Keratinocyte (primary cell): Measurements from ENCODE around the gene MTCP1. TPM values are rescaled to one million over a fixed set of nuclear protein-coding genes. Genes with fewer than 3 reads are reported as not detected.

Experiments
- DNase-seq: peaks from one replicate; pipeline ENCODE4 v3.0.0-alpha.2; 2011; ENCODE audit warnings: low read depth, missing footprints, low spot score
- FAIRE-seq: peaks from 2 replicates; lab custom pipeline; 2011; peaks lifted over from hg19 to GRCh38; lab: Jason Lieb, UNC
- H2AFZ ChIP-seq: 2 replicates; pipeline ENCODE4 v1.6.0; 2012; ENCODE audit warnings: low read length, control low read depth, inconsistent platforms; ENCODE audit not compliant: control insufficient read depth
- H3K27ac ChIP-seq: 2 replicates; pipeline ENCODE4 v1.5.1; 2011; ENCODE audit warnings: low read length; ENCODE audit not compliant: control insufficient read depth, insufficient read depth
- H3K27me3 ChIP-seq: 3 replicates; pipeline ENCODE4 v1.6.0; 2011; ENCODE audit warnings: low read length; ENCODE audit not compliant: control insufficient read depth, insufficient read depth; ENCODE audit errors: extremely low read depth
- H3K36me3 ChIP-seq, 2 experiments: 2 replicates in 1 of 2; 3 replicates in 1 of 2; pipeline ENCODE4 v1.5.1; 2011; ENCODE audit warnings: low read length in 2 of 2, mild to moderate bottlenecking in 1 of 2; ENCODE audit not compliant: control insufficient read depth in 2 of 2, insufficient read depth in 2 of 2; ENCODE audit errors: extremely low read depth in 1 of 2
- H3K4me1 ChIP-seq: 3 replicates; pipeline ENCODE4 v1.5.1; 2011; ENCODE audit warnings: low read length; ENCODE audit not compliant: control insufficient read depth, insufficient read depth; ENCODE audit errors: extremely low read depth
- H3K4me2 ChIP-seq: 3 replicates; pipeline ENCODE4 v1.6.0; 2011; ENCODE audit warnings: low read depth, low read length; ENCODE audit not compliant: control insufficient read depth, insufficient read depth; ENCODE audit errors: extremely low read depth
- H3K4me3 ChIP-seq, 3 experiments: fragments of 200-600 bp in 1 of 3; sonication (generic) in 1 of 3; 2 replicates in 2 of 3; 3 replicates in 1 of 3; pipeline ENCODE4 v1.5.1; 2011 to 2016; ENCODE audit warnings: low read length in 3 of 3, mild to moderate bottlenecking in 3 of 3, control low read depth in 2 of 3, inconsistent platforms in 1 of 3, low read depth in 1 of 3, mixed read lengths in 1 of 3, mixed run types in 1 of 3, moderate library complexity in 1 of 3; ENCODE audit not compliant: control insufficient read depth in 2 of 3, insufficient read depth in 2 of 3; ENCODE audit errors: extremely low read depth in 1 of 3
- H3K79me2 ChIP-seq: 2 replicates; pipeline ENCODE4 v1.6.0; 2012; ENCODE audit warnings: low read length; ENCODE audit not compliant: control insufficient read depth, insufficient read depth
- H3K9ac ChIP-seq: 3 replicates; pipeline ENCODE4 v1.6.0; 2011; ENCODE audit warnings: low read length; ENCODE audit not compliant: control insufficient read depth, insufficient read depth; ENCODE audit errors: extremely low read depth
- H3K9me1 ChIP-seq: 3 replicates; pipeline ENCODE4 v1.6.0; 2011; ENCODE audit warnings: low read length; ENCODE audit not compliant: control insufficient read depth, insufficient read depth; ENCODE audit errors: extremely low read depth
- H3K9me3 ChIP-seq: 2 replicates; pipeline ENCODE4 v1.5.1; 2012; ENCODE audit warnings: low read depth, low read length; ENCODE audit not compliant: control insufficient read depth
- H4K20me1 ChIP-seq: 3 replicates; pipeline ENCODE4 v1.6.0; 2011; ENCODE audit warnings: low read length; ENCODE audit not compliant: control insufficient read depth, insufficient read depth; ENCODE audit errors: extremely low read depth
- EZH2 ChIP-seq: IDR thresholded peaks from one replicate; pipeline ENCODE4 v1.6.1; 2012; ENCODE audit warnings: inconsistent platforms, mild to moderate bottlenecking, low read length, moderate library complexity
- dilution Hi-C: fragments of 300-500 bp; cut with MboI; formaldehyde crosslinking; loops from one replicate; pipeline ENCODE4 v1.7.0; 2020; ENCODE audit warnings: low sequenced_read_pairs; ENCODE audit not compliant: extremely low pct_ligation_motif_present
- polyA plus RNA-seq, 5 experiments: library from polyadenylated mRNA; depleted of rRNA in 3 of 5; stranded (reverse) in 3 of 5; stranded (forward) in 1 of 5; unstranded in 1 of 5; fragments of >200 nt; gene quantifications; 1 replicate in 1 of 5; 2 replicates in 3 of 5; 3 replicates in 1 of 5; pipeline versions ENCODE4 v1.2.1 to v1.2.3, GENCODE V29; 2011 to 2012; ENCODE audit warnings: missing spikeins in 2 of 5, low read depth in 1 of 5, low replicate concordance in 1 of 5
- TF ChIP-seq, protein P1 (sequence below), 3 experiments: IDR thresholded peaks in 1 of 3; conservative IDR thresholded peaks in 1 of 3; optimal IDR thresholded peaks in 1 of 3; 2 replicates in 2 of 3; 3 replicates in 1 of 3; pipeline versions ENCODE3 to v1.5.1; 2011; ENCODE audit warnings: low read length in 3 of 3, mild to moderate bottlenecking in 3 of 3, moderate library complexity in 2 of 3, control low read depth in 1 of 3, inconsistent platforms in 1 of 3; ENCODE audit not compliant: insufficient read depth in 2 of 3; ENCODE audit errors: extremely low read depth in 1 of 3

The MTCP1 gene
- polyA plus RNA-seq, 1 donor (not counting 4 experiments of a cell fraction or from before 2014, with no cell fraction given) = 20.2 TPM

DNA sequence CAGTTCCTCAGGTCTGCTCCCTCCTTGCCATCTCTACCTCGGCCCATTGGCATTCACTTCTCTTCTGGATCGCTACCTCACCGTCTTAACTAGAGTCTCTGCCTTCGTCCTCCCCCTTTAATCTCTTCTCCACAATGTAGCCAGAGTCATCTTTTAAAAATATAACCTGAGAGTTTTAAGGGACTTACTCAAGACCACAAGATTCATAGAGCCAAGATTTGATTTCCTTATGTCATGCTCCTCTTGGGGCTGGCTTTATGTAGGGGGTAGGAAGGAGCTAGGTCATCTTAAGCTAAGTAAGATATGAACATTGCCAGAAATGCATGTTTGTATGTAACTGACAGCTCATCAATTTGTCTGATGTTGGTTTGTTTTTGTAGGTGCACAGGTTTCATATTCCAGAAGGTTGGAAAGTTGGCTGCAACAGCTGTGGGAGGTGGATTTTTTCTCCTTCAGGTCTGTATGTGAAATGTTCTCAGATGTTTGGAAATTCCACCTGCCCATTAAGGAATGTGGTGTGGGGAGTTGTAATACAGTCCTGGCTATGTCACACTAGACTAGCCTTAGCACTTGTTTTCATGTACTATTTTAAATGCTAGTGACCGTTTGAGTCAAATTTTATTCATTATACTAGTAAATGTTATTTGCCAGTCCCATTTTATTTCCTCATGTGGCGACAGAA, 24.7 kb downstream of the MTCP1 start:
- Histone ChIP-seq H3K4me2 (no peak overlapping the region), H2AFZ (no peak overlapping the region)

GRCh38 chrX:155035688-155036087, 35.2 kb downstream of the MTCP1 start:
- no peaks in the 10 kb centered on the region for H3K36me3 ChIP-seq
- no peaks in the 10 kb centered on the region for H4K20me1 ChIP-seq
- dilution Hi-C loops = no loop called here
- DNase-seq = no peak
- no peak overlapping the region for H3K4me2 ChIP-seq
- no peak overlapping the region for H3K27ac ChIP-seq
- FAIRE-seq = no peak
- TF ChIP-seq EZH2 = no peak
- TF ChIP-seq, protein P1, sequence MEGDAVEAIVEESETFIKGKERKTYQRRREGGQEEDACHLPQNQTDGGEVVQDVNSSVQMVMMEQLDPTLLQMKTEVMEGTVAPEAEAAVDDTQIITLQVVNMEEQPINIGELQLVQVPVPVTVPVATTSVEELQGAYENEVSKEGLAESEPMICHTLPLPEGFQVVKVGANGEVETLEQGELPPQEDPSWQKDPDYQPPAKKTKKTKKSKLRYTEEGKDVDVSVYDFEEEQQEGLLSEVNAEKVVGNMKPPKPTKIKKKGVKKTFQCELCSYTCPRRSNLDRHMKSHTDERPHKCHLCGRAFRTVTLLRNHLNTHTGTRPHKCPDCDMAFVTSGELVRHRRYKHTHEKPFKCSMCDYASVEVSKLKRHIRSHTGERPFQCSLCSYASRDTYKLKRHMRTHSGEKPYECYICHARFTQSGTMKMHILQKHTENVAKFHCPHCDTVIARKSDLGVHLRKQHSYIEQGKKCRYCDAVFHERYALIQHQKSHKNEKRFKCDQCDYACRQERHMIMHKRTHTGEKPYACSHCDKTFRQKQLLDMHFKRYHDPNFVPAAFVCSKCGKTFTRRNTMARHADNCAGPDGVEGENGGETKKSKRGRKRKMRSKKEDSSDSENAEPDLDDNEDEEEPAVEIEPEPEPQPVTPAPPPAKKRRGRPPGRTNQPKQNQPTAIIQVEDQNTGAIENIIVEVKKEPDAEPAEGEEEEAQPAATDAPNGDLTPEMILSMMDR (optimal IDR thresholded peaks at IDR 0.05 in 1 of 3, IDR thresholded peaks at IDR 0.05 in 1 of 3, conservative IDR thresholded peaks at IDR 0.05 in 1 of 3; ENCODE audit: extremely low read depth in 1 of 3, insufficient read depth in 2 of 3, low read length in 3 of 3) = no peak
- no peak overlapping the region for H3K4me3 ChIP-seq
- no peaks in the 10 kb centered on the region for H3K9me3 ChIP-seq
- H3K79me2 ChIP-seq = peaks cover 3% of the 10 kb centered on the region
- no peaks in the 10 kb centered on the region for H3K9me1 ChIP-seq
- H3K4me1 ChIP-seq = no peaks in the 10 kb centered on the region
- H3K27me3 ChIP-seq = no peaks in the 10 kb centered on the region
- H2AFZ ChIP-seq = no peak overlapping the region
- H3K9ac ChIP-seq = no peak overlapping the region

More for the DNA sequence above, 24.7 kb downstream of the MTCP1 start:
- Histone ChIP-seq H3K9me3 (no peaks in the 10 kb centered on the region), H3K27ac (no peak overlapping the region), H3K4me3 (no peak overlapping the region), H3K9ac (no peak overlapping the region), H4K20me1 (no peaks in the 10 kb centered on the region), H3K27me3 (no peaks in the 10 kb centered on the region), H3K36me3 (no peaks in the 10 kb centered on the region), H3K79me2 (no peaks in the 10 kb centered on the region), H3K4me1 (no peaks in the 10 kb centered on the region), H3K9me1 (no peaks in the 10 kb centered on the region)
- dilution Hi-C loops = no loop called here
- DNase-seq (no peak), FAIRE-seq (no peak)
- TF ChIP-seq, protein P1 (optimal IDR thresholded peaks at IDR 0.05 in 1 of 3, IDR thresholded peaks at IDR 0.05 in 1 of 3, conservative IDR thresholded peaks at IDR 0.05 in 1 of 3; ENCODE audit: extremely low read depth in 1 of 3, insufficient read depth in 2 of 3, low read length in 3 of 3) = no peak
- TF ChIP-seq EZH2 = no peak
